ENCODE results near the gene STIM1. TPM values are rescaled to one million over a fixed set of nuclear protein-coding genes. Genes with fewer than 3 reads are reported as not detected.
A peak's percentile ranks its signal among the peaks of the same experiment; 100 is the strongest.

STIM1 gene
- total RNA-seq, 2 donors from 2014 or later: 64.7 to 65.4 TPM

- no peak for DNase-seq
- no peak for ATAC-seq
- intact Hi-C loops (cut with DNase I, micrococcal nuclease): no loop called here
Measured at GRCh38 chr11:3956038-3956437, 100.6 kb downstream of the STIM1 start.

- intact Hi-C loops (cut with DNase I, micrococcal nuclease): no loop called here
- no peak for ATAC-seq
- DNase-seq: no peak
Measured at GRCh38 chr11:3956748-3957147, 101.3 kb downstream of the STIM1 start.

GRCh38 chr11:3957437-3957836 is 102.0 kb downstream of the STIM1 start:
- ATAC-seq: no peak
- no peak for DNase-seq
- intact Hi-C loops (cut with DNase I, micrococcal nuclease): no loop called here

- ATAC-seq (no peak), DNase-seq (no peak)
- intact Hi-C loops (cut with DNase I, micrococcal nuclease): no loop called here
Measured at GRCh38 chr11:3958281-3958680, 102.8 kb downstream of the STIM1 start.

- intact Hi-C loops (cut with DNase I, micrococcal nuclease): no loop called here
- ATAC-seq: peak; percentile 40
- DNase-seq: no peak
Measured at GRCh38 chr11:3959015-3959902, 103.8 kb downstream of the STIM1 start.

- intact Hi-C loops (cut with DNase I, micrococcal nuclease): no loop called here
- ATAC-seq (no peak), DNase-seq (no peak)
Measured at GRCh38 chr11:3959903-3960265, 104.4 kb downstream of the STIM1 start.

GRCh38 chr11:3962406-3962840 is 107.0 kb downstream of the STIM1 start:
- intact Hi-C loops (cut with DNase I, micrococcal nuclease): no loop called here
- DNase-seq: no peak
- no peak for ATAC-seq

- intact Hi-C loops (cut with DNase I, micrococcal nuclease): no loop called here
- DNase-seq (no peak), ATAC-seq (no peak)
Measured at GRCh38 chr11:3964056-3964455, 108.6 kb downstream of the STIM1 start.

GRCh38 chr11:3964935-3965604 is 109.6 kb downstream of the STIM1 start:
- DNase-seq (no peak), ATAC-seq (no peak)
- intact Hi-C loops (cut with DNase I, micrococcal nuclease): no loop called here

GRCh38 chr11:3967695-3968094 is 112.2 kb downstream of the STIM1 start:
- DNase-seq: no peak
- intact Hi-C loops (cut with DNase I, micrococcal nuclease): no loop called here
- ATAC-seq: no peak

- intact Hi-C loops (cut with DNase I, micrococcal nuclease): no loop called here
- ATAC-seq: no peak
- DNase-seq: no peak
Measured at GRCh38 chr11:3969200-3969599, 113.7 kb downstream of the STIM1 start.

GRCh38 chr11:3969613-3970012 is 114.1 kb downstream of the STIM1 start:
- intact Hi-C loops (cut with DNase I, micrococcal nuclease): no loop called here
- ATAC-seq (no peak), DNase-seq (no peak)

- intact Hi-C loops (cut with DNase I, micrococcal nuclease): no loop called here
Measured at GRCh38 chr11:3970108-3970507, 114.6 kb downstream of the STIM1 start.

GRCh38 chr11:3971756-3972404 is 116.4 kb downstream of the STIM1 start:
- no peak for ATAC-seq
- intact Hi-C loops (cut with DNase I, micrococcal nuclease): no loop called here

More at GRCh38 chr11:3970108-3970507, 114.6 kb downstream of the STIM1 start:
- DNase-seq: no peak
- no peak for ATAC-seq

GRCh38 chr11:3972431-3972830 is 117.0 kb downstream of the STIM1 start:
- ATAC-seq: no peak
- intact Hi-C loops (cut with DNase I, micrococcal nuclease): no loop called here
- no peak for DNase-seq

More at GRCh38 chr11:3971756-3972404, 116.4 kb downstream of the STIM1 start:
- no peak for DNase-seq

- intact Hi-C loops (cut with DNase I, micrococcal nuclease): no loop called here
- ATAC-seq (no peak), DNase-seq (no peak)
Measured at GRCh38 chr11:3977078-3977477, 121.6 kb downstream of the STIM1 start.

GRCh38 chr11:3981084-3981633 is 125.7 kb downstream of the STIM1 start:
- DNase-seq (no peak), ATAC-seq (no peak)
- intact Hi-C loops (cut with DNase I, micrococcal nuclease): no loop called here

GRCh38 chr11:3982431-3982830 is 127.0 kb downstream of the STIM1 start:
- intact Hi-C loops (cut with DNase I, micrococcal nuclease): no loop called here
- no peak for ATAC-seq
- DNase-seq: no peak

- intact Hi-C loops (cut with DNase I, micrococcal nuclease): no loop called here
- ATAC-seq (no peak), DNase-seq (no peak)
Measured at GRCh38 chr11:3983101-3983500, 127.6 kb downstream of the STIM1 start.

GRCh38 chr11:3984896-3985295 is 129.4 kb downstream of the STIM1 start:
- ATAC-seq (no peak), DNase-seq (no peak)
- intact Hi-C loops (cut with DNase I, micrococcal nuclease): no loop called here

All from left colon (tissue), 2 donors.